Activated CD4-positive, alpha-beta T cell treated with anti-CD3 and anti-CD28 coated beads, Interleukin-2, amount 10 ng/mL, durations not matched to agents 24 days and 14 days (primary cell): Measurements from ENCODE around the gene SF3A2. TPM values are rescaled to one million over a fixed set of nuclear protein-coding genes. Genes with fewer than 3 reads are reported as not detected.
"Not testable (repeated sequence)": the region's sequence is repeated elsewhere in the genome, so short reads cannot be mapped to it uniquely, and the experiment has no call there.

Experiments used
- DNase-seq: peaks from one replicate; pipeline ENCODE4 v3.0.0; 2022
- H3K27ac Mint-ChIP-seq: one replicate; pipeline ENCODE4 v1.8.0; 2022; ENCODE audit warnings: mild to moderate bottlenecking, mixed read lengths
- H3K27me3 Mint-ChIP-seq: one replicate; pipeline ENCODE4 v1.8.0; 2022; ENCODE audit warnings: mixed read lengths
- H3K36me3 Mint-ChIP-seq: one replicate; pipeline ENCODE4 v1.8.0; 2022; ENCODE audit warnings: low read depth, mild to moderate bottlenecking, mixed read lengths
- H3K4me1 Mint-ChIP-seq: one replicate; pipeline ENCODE4 v1.8.0; 2021; ENCODE audit warnings: mixed read lengths
- H3K4me3 Mint-ChIP-seq: one replicate; pipeline ENCODE4 v1.8.0; 2022; ENCODE audit warnings: mild to moderate bottlenecking, moderate library complexity, mixed read lengths
- H3K9me3 Mint-ChIP-seq: one replicate; pipeline ENCODE4 v1.8.0; 2021; ENCODE audit warnings: mixed read lengths
- intact Hi-C: fragments of 100-400 bp; cut with micrococcal nuclease; formaldehyde crosslinking; loops from one replicate; pipeline ENCODE4 v1.15.1; 2023
- total RNA-seq: library from RNA; stranded (reverse); gene quantifications from 2 replicates; pipeline ENCODE4 v1.2.3, GENCODE V29; 2022

Gene SF3A2
- total RNA-seq, 1 donor from 2014 or later, result 159 TPM

- intact Hi-C loops, H3K27me3 Mint-ChIP-seq, DNase-seq, H3K27ac Mint-ChIP-seq, H3K36me3 Mint-ChIP-seq, H3K9me3 Mint-ChIP-seq: not testable (repeated sequence)
- peak overlapping the region; percentile 73 for H3K4me3 Mint-ChIP-seq
- peaks cover 11% of the 10 kb centered on the region for H3K4me1 Mint-ChIP-seq
Measured at GRCh38 chr19:2281265-2282061, 44.8 kb downstream of the SF3A2 start.

- Mint-ChIP-seq H3K27me3 (peaks cover 2% of the 10 kb centered on the region), H3K4me3 (peak within 1 kb of the TSS; percentile 73), H3K9me3 (no peaks in the 10 kb centered on the region), H3K27ac (peak within 1 kb of the TSS; percentile 62), H3K4me1 (peaks cover 9% of the 10 kb centered on the region), H3K36me3 (no peaks in the 10 kb centered on the region)
- intact Hi-C loops, result no loop called here
- DNase-seq, result peak; percentile 84
Measured at GRCh38 chr19:2282062-2282861, 45.6 kb downstream of the SF3A2 start, which contains the start of gene PEAK3. Gene PEAK3, minus strand, starts transcription at chr19:2282175. Its CDS starts 1,244 bp downstream, at chr19:2280931.

- Mint-ChIP-seq H3K36me3 (no peaks in the 10 kb centered on the region), H3K4me3 (peak overlapping the region; percentile 38), H3K4me1 (peaks cover 7% of the 10 kb centered on the region), H3K27me3 (peaks cover 2% of the 10 kb centered on the region), H3K9me3 (no peaks in the 10 kb centered on the region), H3K27ac (no peak overlapping the region)
- intact Hi-C loops, result no loop called here
- no peak for DNase-seq
Measured at GRCh38 chr19:2282862-2283237, 46.2 kb downstream of the SF3A2 start.

- no peak overlapping the region for H3K4me3 Mint-ChIP-seq
- peaks cover 2% of the 10 kb centered on the region for H3K27me3 Mint-ChIP-seq
- peaks cover 18% of the 10 kb centered on the region for H3K4me1 Mint-ChIP-seq
- no peak overlapping the region for H3K27ac Mint-ChIP-seq
- H3K9me3 Mint-ChIP-seq, result no peaks in the 10 kb centered on the region
- peaks cover 2% of the 10 kb centered on the region for H3K36me3 Mint-ChIP-seq
- intact Hi-C loops, result no loop called here
- no peak for DNase-seq
Measured at GRCh38 chr19:2283835-2284507, 47.3 kb downstream of the SF3A2 start.

GRCh38 chr19:2286402-2287140 is 49.9 kb downstream of the SF3A2 start:
- H3K4me1 Mint-ChIP-seq, result peaks cover 26% of the 10 kb centered on the region
- intact Hi-C loops, result loop anchor here (5.0 kb wide), 1 partner anchor 41 kb away; the partner anchor contains the start of genes LSM7 and SPPL2B
- no peaks in the 10 kb centered on the region for H3K9me3 Mint-ChIP-seq
- no peak overlapping the region for H3K4me3 Mint-ChIP-seq
- H3K27me3 Mint-ChIP-seq, result peaks cover 2% of the 10 kb centered on the region
- DNase-seq, result no peak
- H3K27ac Mint-ChIP-seq, result no peak overlapping the region
- H3K36me3 Mint-ChIP-seq, result peaks cover 2% of the 10 kb centered on the region

GRCh38 chr19:2287585-2288337 is 51.1 kb downstream of the SF3A2 start:
- peaks cover under 1% of the 10 kb centered on the region for H3K27me3 Mint-ChIP-seq
- DNase-seq, result no peak
- no peaks in the 10 kb centered on the region for H3K9me3 Mint-ChIP-seq
- peaks cover 19% of the 10 kb centered on the region for H3K4me1 Mint-ChIP-seq
- intact Hi-C loops, result loop anchor here (5.0 kb wide), 1 partner anchor 40 kb away; the partner anchor contains the start of genes LSM7 and SPPL2B
- no peak overlapping the region for H3K4me3 Mint-ChIP-seq
- H3K36me3 Mint-ChIP-seq, result peaks cover 5% of the 10 kb centered on the region
- H3K27ac Mint-ChIP-seq, result peak overlapping the region; percentile 90

GRCh38 chr19:2288338-2288817 is 51.8 kb downstream of the SF3A2 start:
- Mint-ChIP-seq H3K27ac (peak overlapping the region; percentile 90), H3K4me3 (peak overlapping the region; percentile 85)

GRCh38 chr19:2288818-2289713 is 52.4 kb downstream of the SF3A2 start:
- intact Hi-C loops, result loop anchor here (5.0 kb wide), 1 partner anchor 38 kb away; the partner anchor contains the start of genes LSM7 and SPPL2B
- no peak for DNase-seq
- Mint-ChIP-seq H3K9me3 (no peaks in the 10 kb centered on the region), H3K27ac (peak overlapping the region; percentile 90), H3K36me3 (peaks cover 12% of the 10 kb centered on the region), H3K4me1 (peaks cover 22% of the 10 kb centered on the region), H3K4me3 (peak overlapping the region; percentile 85), H3K27me3 (no peaks in the 10 kb centered on the region)

More at GRCh38 chr19:2288338-2288817, 51.8 kb downstream of the SF3A2 start:
- Mint-ChIP-seq H3K36me3 (peaks cover 8% of the 10 kb centered on the region), H3K4me1 (peaks cover 20% of the 10 kb centered on the region), H3K27me3 (no peaks in the 10 kb centered on the region), H3K9me3 (no peaks in the 10 kb centered on the region)
- no peak for DNase-seq
- intact Hi-C loops, result loop anchor here (5.0 kb wide), 1 partner anchor 39 kb away; the partner anchor contains the start of genes LSM7 and SPPL2B

GRCh38 chr19:2289714-2290435 is 53.3 kb downstream of the SF3A2 start:
- peak overlapping the region; percentile 90 for H3K27ac Mint-ChIP-seq
- H3K9me3 Mint-ChIP-seq, result no peaks in the 10 kb centered on the region

GRCh38 chr19:2290441-2291184 is 54.0 kb downstream of the SF3A2 start:
- H3K9me3 Mint-ChIP-seq, result no peaks in the 10 kb centered on the region
- peaks cover 15% of the 10 kb centered on the region for H3K36me3 Mint-ChIP-seq
- peaks cover 25% of the 10 kb centered on the region for H3K4me1 Mint-ChIP-seq
- H3K4me3 Mint-ChIP-seq, result peak overlapping the region; percentile 85
- H3K27ac Mint-ChIP-seq, result peak overlapping the region; percentile 65
- intact Hi-C loops, result no loop called here
- H3K27me3 Mint-ChIP-seq, result no peaks in the 10 kb centered on the region
- DNase-seq, result peak; percentile 80

More at GRCh38 chr19:2289714-2290435, 53.3 kb downstream of the SF3A2 start:
- DNase-seq, result peak; percentile 92
- peak overlapping the region; percentile 85 for H3K4me3 Mint-ChIP-seq
- H3K27me3 Mint-ChIP-seq, result no peaks in the 10 kb centered on the region
- H3K4me1 Mint-ChIP-seq, result peaks cover 23% of the 10 kb centered on the region
- intact Hi-C loops, result loop anchor here (5.0 kb wide), 1 partner anchor 37 kb away; the partner anchor contains the start of genes LSM7 and SPPL2B
- peaks cover 13% of the 10 kb centered on the region for H3K36me3 Mint-ChIP-seq
